Lower lobe of right lung (tissue), 2 donors: ENCODE results near the gene DBP. TPM values are rescaled to one million over a fixed set of nuclear protein-coding genes. Genes with fewer than 3 reads are reported as not detected.
"Not testable (repeated sequence)": the region's sequence is repeated elsewhere in the genome, so short reads cannot be mapped to it uniquely, and the experiment has no call there.

Source experiments
- ATAC-seq, 2 donors: fragments of 200-7000 bp; cut with Tn5 transposase; one replicate each; pipeline ENCODE4 v1.9.1; 2020 to 2022; ENCODE audit warnings: mild to moderate bottlenecking in 2 of 2, moderate library complexity in 2 of 2
- DNase-seq: peaks from one replicate; pipeline ENCODE4 v3.0.0-alpha.2; 2020
- H3K27ac ChIP-seq: fragments of 200-600 bp; one replicate; pipeline ENCODE4 v1.8.0; 2022
- H3K27me3 ChIP-seq: fragments of 200-600 bp; one replicate; pipeline ENCODE4 v1.8.0; 2022; ENCODE audit warnings: low read depth
- H3K36me3 ChIP-seq: fragments of 200-600 bp; one replicate; pipeline ENCODE4 v1.8.0; 2022; ENCODE audit warnings: mild to moderate bottlenecking
- H3K4me1 ChIP-seq: fragments of 200-600 bp; one replicate; pipeline ENCODE4 v1.8.0; 2022
- H3K4me3 ChIP-seq: fragments of 200-600 bp; one replicate; pipeline ENCODE4 v1.8.0; 2022; ENCODE audit warnings: mild to moderate bottlenecking
- H3K9me3 ChIP-seq: fragments of 200-600 bp; one replicate; pipeline ENCODE4 v1.8.0; 2022
- CTCF ChIP-seq: fragments of 200-600 bp; IDR thresholded peaks from one replicate; pipeline ENCODE4 v1.8.0; 2022; ENCODE audit warnings: antibody characterized with exemption, mild to moderate bottlenecking
- intact Hi-C: fragments of 100-400 bp; cut with DNase I; formaldehyde crosslinking; loops from one replicate; pipeline ENCODE4 v1.11.0; 2022
- long read RNA-seq: library from polyadenylated mRNA; unstranded; transcript quantifications from one replicate; pipeline ENCODE4 v2.0.0, GENCODE V29; 2021
- total RNA-seq: library from RNA; stranded (reverse); fragmentation: NEBNext Ultra II Directional; extraction: Animal tissue kit (Norgen Biotek cat#: 25700); gene quantifications from one replicate; pipeline ENCODE4 v1.2.1, GENCODE V29; 2021
- donor health status: DM: no; HTN: yes; CAD: no; lungs with severe emphysema.

The DBP gene
- 17.7 TPM for total RNA-seq
- long read RNA-seq, transcript DBP-201 (4 exons, 2,229 nt), result major isoform, 24 of 29 reads
- long read RNA-seq, partial matches to known transcripts, result 4 of 29 reads
- long read RNA-seq, other reads (novel, unspliced or antisense), result 0 of 29 reads

- intact Hi-C loops, result no loop called here
- H3K4me1 ChIP-seq, result peaks cover 52% of the 10 kb centered on the region
- TF ChIP-seq CTCF, result peak; percentile 24
- H3K4me3 ChIP-seq, result peak within 1 kb of the TSS; percentile 84
- DNase-seq (peak; percentile 80), ATAC-seq (peak; percentile 8 to 11)
- peak within 1 kb of the TSS; percentile 96 for H3K27ac ChIP-seq
- H3K36me3 ChIP-seq, result peaks cover 18% of the 10 kb centered on the region
- no peaks in the 10 kb centered on the region for H3K9me3 ChIP-seq
- no peaks in the 10 kb centered on the region for H3K27me3 ChIP-seq
Observed at GRCh38 chr19:48636859-48637448, at the start of gene DBP. DBP (minus strand) TSS chr19:48637379; CDS start chr19:48636994, 385 bp downstream.

- intact Hi-C loops, H3K4me3 ChIP-seq, ATAC-seq: not testable (repeated sequence)
Observed at GRCh38 chr19:48686637-48687036, 49.5 kb upstream of the DBP start.

GRCh38 chr19:48686088-48686487, 48.9 kb upstream of the DBP start:
- H3K4me1 ChIP-seq, result no peaks in the 10 kb centered on the region
- ATAC-seq (no peak), DNase-seq (no peak)
- H3K27me3 ChIP-seq, result no peaks in the 10 kb centered on the region
- H3K36me3 ChIP-seq, result no peaks in the 10 kb centered on the region
- H3K9me3 ChIP-seq, result no peaks in the 10 kb centered on the region
- no peak overlapping the region for H3K4me3 ChIP-seq
- intact Hi-C loops, result no loop called here
- TF ChIP-seq CTCF, result no peak
- H3K27ac ChIP-seq, result no peak overlapping the region

More at GRCh38 chr19:48686637-48687036, 49.5 kb upstream of the DBP start:
- not testable (repeated sequence) for H3K4me1 ChIP-seq, H3K36me3 ChIP-seq, H3K9me3 ChIP-seq, H3K27ac ChIP-seq, DNase-seq, H3K27me3 ChIP-seq

GRCh38 chr19:48685583-48685982, 48.4 kb upstream of the DBP start:
- intact Hi-C loops, result no loop called here
- no peaks in the 10 kb centered on the region for H3K27me3 ChIP-seq
- H3K27ac ChIP-seq, result no peak overlapping the region
- no peaks in the 10 kb centered on the region for H3K36me3 ChIP-seq
- H3K4me3 ChIP-seq, result no peak overlapping the region
- H3K4me1 ChIP-seq, result no peaks in the 10 kb centered on the region
- no peaks in the 10 kb centered on the region for H3K9me3 ChIP-seq
- ATAC-seq, result no peak
- TF ChIP-seq CTCF, result no peak
- no peak for DNase-seq

- peak overlapping the region; percentile 32 for H3K4me3 ChIP-seq
- TF ChIP-seq CTCF, result no peak
Observed at GRCh38 chr19:48683349-48683748, 46.2 kb upstream of the DBP start.

GRCh38 chr19:48681127-48681470, 43.9 kb upstream of the DBP start:
- Histone ChIP-seq H3K4me3 (no peak overlapping the region), H3K9me3 (no peaks in the 10 kb centered on the region), H3K27ac (no peak overlapping the region), H3K36me3 (no peaks in the 10 kb centered on the region), H3K27me3 (no peaks in the 10 kb centered on the region), H3K4me1 (no peaks in the 10 kb centered on the region)
- ATAC-seq (no peak), DNase-seq (no peak)
- TF ChIP-seq CTCF, result no peak
- intact Hi-C loops, result no loop called here

More at GRCh38 chr19:48683349-48683748, 46.2 kb upstream of the DBP start:
- intact Hi-C loops, result no loop called here
- Histone ChIP-seq H3K27me3 (no peaks in the 10 kb centered on the region), H3K4me1 (no peaks in the 10 kb centered on the region), H3K36me3 (no peaks in the 10 kb centered on the region), H3K27ac (no peak overlapping the region), H3K9me3 (no peaks in the 10 kb centered on the region)
- DNase-seq (peak; percentile 73), ATAC-seq (peak; percentile 55 to 68)
